Suprapubic skin (tissue), 4 donors: Measurements from ENCODE around the gene ASTN2.

Experiments used
- EP300 ChIP-seq: sonication (generic); formaldehyde crosslinking; IDR thresholded peaks from one replicate; pipeline ENCODE4 v1.6.1; 2017; ENCODE audit warnings: antibody characterized with exemption
- POLR2A ChIP-seq, 2 donors: fragments of 450-650 bp; IDR thresholded peaks; one replicate each; pipeline ENCODE4 v1.6.1; 2017; ENCODE audit warnings: antibody characterized with exemption in 2 of 2, mild to moderate bottlenecking in 2 of 2, moderate library complexity in 2 of 2
- POLR2AphosphoS5 ChIP-seq, 3 donors: sonication (generic); formaldehyde crosslinking; IDR thresholded peaks; one replicate each; pipeline ENCODE4 v1.6.1; 2017; ENCODE audit warnings: antibody characterized with exemption in 3 of 3

GRCh38 chr9:117435630-117436261 is 20.9 kb upstream of the ASTN2 start:
- TF ChIP-seq POLR2A (IDR thresholded peaks at IDR 0.05) (no peak), POLR2AphosphoS5 (IDR thresholded peaks at IDR 0.05) (no peak), EP300 (no peak)
